Hypothalamus (tissue), 51 donors: ENCODE results near the gene PRR20G.
"Not testable (repeated sequence)": the region's sequence is repeated elsewhere in the genome, so short reads cannot be mapped to it uniquely, and the experiment has no call there.

ENCODE experiments used
- DNase-seq, 51 donors: peaks; one replicate each; lab custom pipeline; 2025; lab: John Stamatoyannopoulos, UW

The PRR20G gene

GRCh38 chr3:127304121-127304744 is 16.4 kb upstream of the PRR20G start:
- no peak for DNase-seq

GRCh38 chr3:127299276-127299675 is 11.4 kb upstream of the PRR20G start:
- DNase-seq = no peak

GRCh38 chr3:127296959-127297358 is 9.1 kb upstream of the PRR20G start:
- DNase-seq = no peak

- DNase-seq = no peak
These were observed 8.3 kb upstream of the PRR20G start for GRCh38 chr3:127296166-127296565.

- DNase-seq = not testable (repeated sequence)
These were observed 5.8 kb upstream of the PRR20G start for GRCh38 chr3:127293650-127294049.

GRCh38 chr3:127291611-127292010 is 3.8 kb upstream of the PRR20G start:
- no peak for DNase-seq

GRCh38 chr3:127291114-127291513 is 3.3 kb upstream of the PRR20G start:
- DNase-seq = no peak

GRCh38 chr3:127289706-127290575 is 2.1 kb upstream of the PRR20G start:
- DNase-seq = no peak

- no peak for DNase-seq
These were observed 1.3 kb upstream of the PRR20G start for GRCh38 chr3:127288921-127289705.

GRCh38 chr3:127288343-127288742 is 497 bp upstream of the PRR20G start:
- no peak for DNase-seq

- no peak for DNase-seq
These were observed 1.2 kb downstream of the PRR20G start for GRCh38 chr3:127286571-127287140.

GRCh38 chr3:127284258-127284657 is 3.6 kb downstream of the PRR20G start:
- DNase-seq = no peak

GRCh38 chr3:127277561-127277960 is 10.3 kb downstream of the PRR20G start:
- DNase-seq = no peak

- no peak for DNase-seq
These were observed 10.9 kb downstream of the PRR20G start for GRCh38 chr3:127276995-127277394.

GRCh38 chr3:127276396-127276795 is 11.4 kb downstream of the PRR20G start:
- no peak for DNase-seq

GRCh38 chr3:127275287-127275781 is 12.5 kb downstream of the PRR20G start:
- no peak for DNase-seq

GRCh38 chr3:127274200-127274760 is 13.6 kb downstream of the PRR20G start:
- DNase-seq = no peak

- no peak for DNase-seq
These were observed 14.6 kb downstream of the PRR20G start for GRCh38 chr3:127273206-127273605.

GRCh38 chr3:127266186-127266585 is 21.7 kb downstream of the PRR20G start:
- no peak for DNase-seq

GRCh38 chr3:127265581-127265981 is 22.3 kb downstream of the PRR20G start:
- DNase-seq = no peak
